K562 (cell line): ENCODE results near the gene WDR18. TPM values are rescaled to one million over a fixed set of nuclear protein-coding genes. Genes with fewer than 3 reads are reported as not detected.
"Not testable (repeated sequence)": the region's sequence is repeated elsewhere in the genome, so short reads cannot be mapped to it uniquely, and the experiment has no call there.

Experiments used
- ATAC-seq: fragments of 200-7000 bp; cut with Tn5 transposase; 3 replicates; pipeline ENCODE4 v1.9.1; 2020; ENCODE audit warnings: moderate library complexity
- BruUV-seq: library from RNA; stranded (reverse); fragments of 400-500 nt; replicated peaks from 2 replicates; lab custom pipeline; 2021; lab: Mats Ljungman, UMichigan
- CTCF ChIA-PET: fragments of 300-600 bp; formaldehyde crosslinking; extraction: SDS; loops from one replicate; lab custom pipeline; 2021; ENCODE audit warnings: low intra/inter-chr PET ratio; lab: Yijun Ruan, JAX
- POLR2A ChIA-PET: fragments of 300-600, 350-650 bp; sonication (Branson Sonifier 250); formaldehyde crosslinking; extraction: SDS; loops from one replicate; lab custom pipeline; 2021; ENCODE audit warnings: antibody characterized with exemption, inconsistent platforms; lab: Yijun Ruan, JAX
- DNase-seq, 4 experiments: peaks; one replicate each; pipeline versions ENCODE4 v3.0.0 to v3.0.0-alpha.2; 2011 to 2018; ENCODE audit warnings: low spot score in 3 of 4, mixed read lengths in 3 of 4; ENCODE audit errors: extremely low read depth in 1 of 4
- FAIRE-seq: peaks from 2 replicates; lab custom pipeline; 2011; peaks lifted over from hg19 to GRCh38; lab: Jason Lieb, UNC
- H2AFZ ChIP-seq: 2 replicates; pipeline ENCODE4 v1.6.0; 2011; ENCODE audit warnings: low read depth, low read length, control low read depth, inconsistent platforms
- H3K27ac ChIP-seq: fragments of 200-600 bp; 3 replicates; pipeline ENCODE4 v1.8.0; 2011; ENCODE audit warnings: low read depth, mild to moderate bottlenecking, control low read depth, inconsistent platforms, low read length, moderate library complexity, mixed read lengths; ENCODE audit errors: extremely low read depth
- H3K27me3 ChIP-seq, 2 experiments: fragments of 300-600 bp in 1 of 2; 2 replicates in 1 of 2; 3 replicates in 1 of 2; pipeline versions ENCODE4 v1.6.0 to v1.8.0; 2011; ENCODE audit warnings: inconsistent platforms in 2 of 2, low read length in 2 of 2, mild to moderate bottlenecking in 1 of 2, mixed read lengths in 1 of 2, moderate library complexity in 1 of 2; ENCODE audit not compliant: control insufficient read depth in 2 of 2, insufficient read depth in 2 of 2
- H3K36me3 ChIP-seq: fragments of 300-600 bp; 3 replicates; pipeline ENCODE4 v1.8.0; 2011; ENCODE audit warnings: mild to moderate bottlenecking, low read length, inconsistent platforms; ENCODE audit not compliant: control insufficient read depth, insufficient read depth
- H3K4me1 ChIP-seq, 2 experiments: fragments of 200-600 bp in 1 of 2; replicated peaks in 1 of 2; 2 replicates in 1 of 2; 3 replicates in 1 of 2; pipeline versions ENCODE4 v1.5.1 to v1.8.0; 2011; ENCODE audit warnings: inconsistent platforms in 2 of 2, low read length in 2 of 2, mild to moderate bottlenecking in 1 of 2, mixed read lengths in 1 of 2, moderate library complexity in 1 of 2; ENCODE audit not compliant: control insufficient read depth in 2 of 2, insufficient read depth in 2 of 2
- H3K4me2 ChIP-seq: 2 replicates; pipeline ENCODE4 v1.6.1; 2011; ENCODE audit warnings: low read length, control low read depth, inconsistent platforms, mixed read lengths; ENCODE audit not compliant: insufficient read depth
- H3K4me3 ChIP-seq: fragments of 200-600 bp; sonication (generic), shearing (Covaris generic); 2 replicates; pipeline ENCODE4 v1.5.1; 2016; ENCODE audit warnings: control low read depth, inconsistent platforms
- H3K79me2 ChIP-seq: fragments of 200-600 bp; 3 replicates; pipeline ENCODE4 v1.8.0; 2011; ENCODE audit warnings: low read length, inconsistent platforms; ENCODE audit not compliant: control insufficient read depth, insufficient read depth
- H3K9ac ChIP-seq, 2 experiments: 2 replicates each; pipeline versions ENCODE4 v1.6.0 to v1.6.1; 2011; ENCODE audit warnings: low read depth in 2 of 2, low read length in 2 of 2, control low read depth in 1 of 2, inconsistent platforms in 1 of 2, mild to moderate bottlenecking in 1 of 2, mixed read lengths in 1 of 2; ENCODE audit not compliant: insufficient read depth in 1 of 2
- H3K9me1 ChIP-seq: one replicate; pipeline ENCODE4 v1.6.0; 2011; ENCODE audit warnings: inconsistent platforms, mild to moderate bottlenecking, low read length, moderate library complexity; ENCODE audit not compliant: control insufficient read depth, insufficient read depth
- H3K9me3 ChIP-seq: replicated peaks from 2 replicates; pipeline ENCODE4 v1.5.1; 2011; ENCODE audit warnings: low read depth, low read length, inconsistent platforms; ENCODE audit not compliant: control insufficient read depth, insufficient read depth
- H4K20me1 ChIP-seq: replicated peaks from 2 replicates; pipeline ENCODE4 v1.6.1; 2011; ENCODE audit warnings: low read length, inconsistent platforms, mixed read lengths; ENCODE audit not compliant: control insufficient read depth, insufficient read depth
- DDX20 ChIP-seq: fragments of 450-650 bp; IDR thresholded peaks from 2 replicates; pipeline ENCODE4 v1.6.1; 2016; ENCODE audit warnings: missing genetic modification characterization, low read depth, mild to moderate bottlenecking, missing compliant biosample characterization, moderate library complexity
- HNRNPL ChIP-seq: fragments of 200-400 bp; formaldehyde crosslinking; IDR thresholded peaks from 2 replicates; pipeline ENCODE4 v1.6.1; 2017; ENCODE audit warnings: low read depth, mild to moderate bottlenecking, low read length
- MXI1 ChIP-seq: IDR thresholded peaks from 2 replicates; pipeline ENCODE4 v1.6.1; 2011; ENCODE audit warnings: low read depth, mild to moderate bottlenecking, improper control_type of control experiment, low read length
- NFRKB ChIP-seq: fragments of 450-650 bp; IDR thresholded peaks from 2 replicates; pipeline ENCODE4 v1.6.1; 2016; ENCODE audit warnings: low read depth
- PCBP1 ChIP-seq: fragments of 200-400 bp; formaldehyde crosslinking; IDR thresholded peaks from 2 replicates; pipeline ENCODE4 v1.6.1; 2018; ENCODE audit warnings: mild to moderate bottlenecking, low read depth, low read length; ENCODE audit not compliant: poor library complexity, severe bottlenecking
- WGBS: fragments of 100-300 bp; shearing (Covaris generic); methylation state at CpG from one replicate; pipeline ENCODE4 v1.1.6; 2016; ENCODE audit warnings: low coverage, mixed read lengths; ENCODE audit not compliant: insufficient coverage; ENCODE audit errors: missing lambda C conversion rate; 5-methylcytosine and 5-hydroxymethylcytosine counted together
- in situ Hi-C: fragments of 300-500 bp; cut with MboI; formaldehyde crosslinking; loops from 4 replicates; pipeline ENCODE4 v1.15.0; 2018; ENCODE audit warnings: inconsistent platforms, mixed read lengths
- intact Hi-C: fragments of 100-400 bp; cut with micrococcal nuclease; formaldehyde crosslinking; loops from 2 replicates; pipeline ENCODE4 v1.14.2; 2022
- polyA plus RNA-seq, 8 experiments: library from polyadenylated mRNA; depleted of rRNA in 4 of 8; stranded (reverse) in 5 of 8; unstranded in 3 of 8; fragments of >200 nt; fragmentation: Nextera tagmentation in 2 of 8; fragmentation: Illumina TruSeq in 1 of 8; extraction: Ambion mirVana in 2 of 8; extraction: Trizol in 1 of 8; gene quantifications; 2 replicates each; pipeline versions ENCODE4 v1.2.1 to v1.2.3, GENCODE V29; 2011 to 2014; ENCODE audit warnings: inconsistent platforms in 1 of 8, missing spikeins in 1 of 8
- total RNA-seq, 7 experiments: library from RNA; depleted of rRNA in 6 of 7; stranded (reverse); fragments of >200 nt in 6 of 7; fragmentation: Illumina TruSeq in 2 of 7; extraction: Trizol in 2 of 7; gene quantifications; 2 replicates each; pipeline versions ENCODE4 v1.2.1 to v1.2.3, GENCODE V29; 2011 to 2021; ENCODE audit warnings: low replicate concordance in 1 of 7
- TF ChIP-seq, protein P1 (sequence below): sonication (generic); formaldehyde crosslinking; IDR thresholded peaks from 2 replicates; pipeline ENCODE4 v1.4.0; 2020; ENCODE audit warnings: mild to moderate bottlenecking, missing genetic modification reagents
- TF ChIP-seq, protein P2 (sequence below): sonication (generic); formaldehyde crosslinking; IDR thresholded peaks from 2 replicates; pipeline ENCODE4 v1.8.0; 2022; ENCODE audit warnings: missing genetic modification reagents, mild to moderate bottlenecking, moderate library complexity, borderline replicate concordance

Gene WDR18
- total and polyA plus RNA-seq, 9 of the 15 experiments (the other 6 are each of a cell fraction or from before 2014, with no cell fraction given), result 0.65 to 181 (median 30.1) TPM

DNA sequence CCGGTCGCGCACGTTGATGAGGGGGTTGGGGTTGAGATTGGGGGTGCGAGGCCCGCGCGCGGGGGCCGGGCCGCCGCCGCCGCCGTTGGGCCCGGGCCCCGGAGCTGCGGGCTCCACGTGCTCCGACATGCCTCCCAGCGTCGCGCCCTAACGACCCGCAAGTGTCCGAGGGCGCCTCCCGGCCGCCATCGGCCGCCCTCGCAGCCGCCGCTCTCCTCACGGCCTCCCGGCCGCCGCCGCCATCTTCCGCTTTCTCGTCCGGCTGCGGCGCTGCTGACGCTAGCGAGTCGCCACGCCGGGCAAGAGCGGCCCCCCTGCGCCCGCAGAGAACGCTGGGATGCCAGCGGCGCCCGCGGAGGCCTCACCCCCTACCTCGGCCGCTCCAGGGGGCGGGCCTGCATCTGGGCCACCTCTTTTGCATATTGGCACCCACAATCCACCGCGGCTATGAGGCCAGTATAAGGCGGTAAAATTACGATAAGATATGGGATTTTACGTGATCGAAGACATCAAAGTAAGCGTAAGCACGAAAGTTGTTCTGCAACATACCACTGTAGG, 36.8 kb downstream of the WDR18 start, which contains the start of gene TMEM259 (continued):
- 0 out of 2 replicates have a peak, but pooled peaks have one; percentile 62 for TF ChIP-seq MXI1
- TF ChIP-seq, protein P1, sequence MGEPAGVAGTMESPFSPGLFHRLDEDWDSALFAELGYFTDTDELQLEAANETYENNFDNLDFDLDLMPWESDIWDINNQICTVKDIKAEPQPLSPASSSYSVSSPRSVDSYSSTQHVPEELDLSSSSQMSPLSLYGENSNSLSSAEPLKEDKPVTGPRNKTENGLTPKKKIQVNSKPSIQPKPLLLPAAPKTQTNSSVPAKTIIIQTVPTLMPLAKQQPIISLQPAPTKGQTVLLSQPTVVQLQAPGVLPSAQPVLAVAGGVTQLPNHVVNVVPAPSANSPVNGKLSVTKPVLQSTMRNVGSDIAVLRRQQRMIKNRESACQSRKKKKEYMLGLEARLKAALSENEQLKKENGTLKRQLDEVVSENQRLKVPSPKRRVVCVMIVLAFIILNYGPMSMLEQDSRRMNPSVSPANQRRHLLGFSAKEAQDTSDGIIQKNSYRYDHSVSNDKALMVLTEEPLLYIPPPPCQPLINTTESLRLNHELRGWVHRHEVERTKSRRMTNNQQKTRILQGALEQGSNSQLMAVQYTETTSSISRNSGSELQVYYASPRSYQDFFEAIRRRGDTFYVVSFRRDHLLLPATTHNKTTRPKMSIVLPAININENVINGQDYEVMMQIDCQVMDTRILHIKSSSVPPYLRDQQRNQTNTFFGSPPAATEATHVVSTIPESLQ, result 0 out of 2 replicates have a peak, but pooled peaks have one; percentile 17
- TF ChIP-seq, protein P2, sequence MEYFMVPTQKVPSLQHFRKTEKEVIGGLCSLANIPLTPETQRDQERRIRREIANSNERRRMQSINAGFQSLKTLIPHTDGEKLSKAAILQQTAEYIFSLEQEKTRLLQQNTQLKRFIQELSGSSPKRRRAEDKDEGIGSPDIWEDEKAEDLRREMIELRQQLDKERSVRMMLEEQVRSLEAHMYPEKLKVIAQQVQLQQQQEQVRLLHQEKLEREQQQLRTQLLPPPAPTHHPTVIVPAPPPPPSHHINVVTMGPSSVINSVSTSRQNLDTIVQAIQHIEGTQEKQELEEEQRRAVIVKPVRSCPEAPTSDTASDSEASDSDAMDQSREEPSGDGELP (CRISPR knock-in tag), result peak; percentile 45; the same call in 1 of the 2 replicates
- TF ChIP-seq PCBP1, result peak; percentile 23
- TF ChIP-seq NFRKB, result peak; percentile 57; the same call in 1 of the 2 replicates
- TF ChIP-seq DDX20 (tag), result no peak
- peak; percentile 99 for TF ChIP-seq HNRNPL

DNA sequence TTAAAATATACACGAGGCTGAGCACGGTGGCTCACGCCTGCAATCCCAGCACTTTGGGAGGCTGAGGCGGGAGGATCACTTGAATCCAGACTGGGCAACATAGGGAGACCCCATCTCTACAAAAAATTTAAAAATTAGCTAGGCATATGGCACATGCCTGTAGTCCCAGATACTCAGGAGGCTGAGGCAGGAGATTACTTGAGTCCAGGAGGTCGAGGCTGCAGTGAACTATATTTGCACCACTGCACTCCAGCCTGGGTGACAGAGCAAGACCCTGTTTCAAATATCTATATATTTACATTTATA, 39.7 kb downstream of the WDR18 start:
- H3K27me3 ChIP-seq, CTCF ChIA-PET, H3K9me3 ChIP-seq, intact Hi-C loops, ATAC-seq, H3K4me2 ChIP-seq, H3K27ac ChIP-seq, H3K9ac ChIP-seq, DNase-seq, BruUV-seq, FAIRE-seq, H3K9me1 ChIP-seq, in situ Hi-C loops, H3K4me3 ChIP-seq, H2AFZ ChIP-seq: not testable (repeated sequence)
- Histone ChIP-seq H4K20me1 (peaks cover 18% of the 10 kb centered on the region), H3K4me1 (peaks cover 11 to 76% of the 10 kb centered on the region in 2 experiments; a peak in 4 of 5 replicates), H3K79me2 (peaks cover 46% of the 10 kb centered on the region), H3K36me3 (peaks cover 14% of the 10 kb centered on the region; the same call in 1 of the 3 replicates)
- POLR2A ChIA-PET, result interaction anchor here (0.7 kb wide), 1 partner anchor 11 kb away, joined by 4 read pairs; no protein-coding TSS in a partner anchor
- WGBS, result 85% methylated on average over 5 of the region's 5 CpGs
